HepG2 (cell line): Measurements from ENCODE around the gene CCDC142. TPM values are rescaled to one million over a fixed set of nuclear protein-coding genes. Genes with fewer than 3 reads are reported as not detected.

ENCODE experiments used
- ATM ChIP-seq: fragments of 450-650 bp; IDR thresholded peaks from 2 replicates; pipeline ENCODE4 v1.7.1; 2017; ENCODE audit warnings: mild to moderate bottlenecking, borderline replicate concordance
- CBFB ChIP-seq: sonication (generic); formaldehyde crosslinking; IDR thresholded peaks from 2 replicates; pipeline ENCODE4 v1.4.0; 2020; ENCODE audit warnings: missing genetic modification reagents
- HBP1 ChIP-seq: IDR thresholded peaks from 2 replicates; pipeline ENCODE4 v1.6.1; 2016; ENCODE audit warnings: low read depth, control low read depth
- HHEX ChIP-seq: IDR thresholded peaks from 2 replicates; pipeline ENCODE4 v1.6.1; 2016; ENCODE audit warnings: control low read depth
- ISX ChIP-seq: sonication (generic); formaldehyde crosslinking; conservative IDR thresholded peaks from 2 replicates; pipeline ENCODE4 v1.5.0; 2020; ENCODE audit warnings: missing genetic modification reagents
- KDM4B ChIP-seq: sonication (generic); formaldehyde crosslinking; IDR thresholded peaks from 2 replicates; pipeline ENCODE4 v1.4.0; 2020; ENCODE audit warnings: missing genetic modification reagents
- NFYB ChIP-seq: sonication (generic); formaldehyde crosslinking; IDR thresholded peaks from 2 replicates; pipeline ENCODE4 v1.4.0; 2020; ENCODE audit warnings: missing genetic modification reagents
- NR2F1 ChIP-seq, 2 experiments: fragments of 450-650 bp in 1 of 2; formaldehyde crosslinking in 1 of 2; IDR thresholded peaks; 2 replicates each; pipeline versions ENCODE4 v1.5.0 to v1.6.1; 2016 to 2020; ENCODE audit warnings: mild to moderate bottlenecking in 1 of 2, missing compliant biosample characterization in 1 of 2, missing genetic modification reagents in 1 of 2, moderate library complexity in 1 of 2
- PCBP1 ChIP-seq: fragments of 200-400 bp; formaldehyde crosslinking; IDR thresholded peaks from 2 replicates; pipeline ENCODE4 v1.6.1; 2017; ENCODE audit warnings: mild to moderate bottlenecking, low read depth, low read length, borderline replicate concordance
- SMARCC2 ChIP-seq: fragments of 450-650 bp; IDR thresholded peaks from 2 replicates; pipeline ENCODE4 v1.6.1; 2017; ENCODE audit warnings: antibody characterized with exemption, mild to moderate bottlenecking
- SRF ChIP-seq: IDR thresholded peaks from 2 replicates; pipeline ENCODE4 v1.6.1; 2011; ENCODE audit warnings: mild to moderate bottlenecking, low read depth, low read length, moderate library complexity
- THAP11 ChIP-seq: IDR thresholded peaks from 2 replicates; pipeline ENCODE4 v1.6.1; 2016; ENCODE audit warnings: missing biosample characterization, missing genetic modification reagents
- XBP1 ChIP-seq: sonication (generic); formaldehyde crosslinking; IDR thresholded peaks from 2 replicates; pipeline ENCODE4 v1.5.0; 2020; ENCODE audit warnings: missing genetic modification reagents
- ZNF296 ChIP-seq: sonication (generic); formaldehyde crosslinking; conservative IDR thresholded peaks from 2 replicates; pipeline ENCODE4 v1.5.0; 2020; ENCODE audit warnings: mild to moderate bottlenecking, missing genetic modification reagents
- ZNF350 ChIP-seq: sonication (generic); formaldehyde crosslinking; IDR thresholded peaks from 2 replicates; pipeline ENCODE4 v1.4.0; 2020; ENCODE audit warnings: mild to moderate bottlenecking, low read depth, missing genetic modification reagents, borderline replicate concordance
- ZNF431 ChIP-seq: sonication (generic); formaldehyde crosslinking; IDR thresholded peaks from 2 replicates; pipeline ENCODE4 v1.9.0; 2022; ENCODE audit warnings: missing genetic modification reagents, low read depth, mild to moderate bottlenecking, borderline replicate concordance
- ZNF432 ChIP-seq: sonication (generic); formaldehyde crosslinking; IDR thresholded peaks from 2 replicates; pipeline ENCODE4 v1.5.0; 2020; ENCODE audit warnings: missing genetic modification reagents, mild to moderate bottlenecking, borderline replicate concordance
- ZNF530 ChIP-seq: sonication (generic); formaldehyde crosslinking; IDR thresholded peaks from 2 replicates; pipeline ENCODE4 v1.5.0; 2020; ENCODE audit warnings: low read depth, mild to moderate bottlenecking, missing genetic modification reagents
- ZNF556 ChIP-seq: sonication (generic); formaldehyde crosslinking; IDR thresholded peaks from 2 replicates; pipeline ENCODE4 v1.4.0; 2020; ENCODE audit warnings: mild to moderate bottlenecking, missing genetic modification reagents, borderline replicate concordance
- ZNF749 ChIP-seq: sonication (generic); formaldehyde crosslinking; IDR thresholded peaks from 2 replicates; pipeline ENCODE4 v1.8.0; 2022; ENCODE audit warnings: mild to moderate bottlenecking, missing genetic modification reagents, moderate library complexity, borderline replicate concordance
- polyA plus RNA-seq, 8 experiments: library from polyadenylated mRNA; depleted of rRNA in 3 of 8; stranded (reverse) in 7 of 8; unstranded in 1 of 8; fragments of >200 nt; fragmentation: Illumina TruSeq in 4 of 8; extraction: Trizol in 4 of 8; gene quantifications; 2 replicates each; pipeline versions ENCODE4 v1.2.1 to v1.2.3, GENCODE V29; 2011 to 2016; ENCODE audit warnings: low read depth in 4 of 8, missing spikeins in 1 of 8, mixed read lengths in 1 of 8; ENCODE audit not compliant: insufficient read depth in 1 of 8
- total RNA-seq, 5 experiments: library from RNA; depleted of rRNA; stranded (reverse); fragments of >200 nt; fragmentation: Illumina TruSeq; extraction: Trizol; gene quantifications; 2 replicates each; pipeline ENCODE4 v1.2.3, GENCODE V29; 2016; ENCODE audit warnings: low read depth in 1 of 5
- TF ChIP-seq, protein P1 (sequence below): sonication (generic); formaldehyde crosslinking; IDR thresholded peaks from 2 replicates; pipeline ENCODE4 v1.4.0; 2020; ENCODE audit warnings: mild to moderate bottlenecking, missing genetic modification reagents
- TF ChIP-seq, protein P2 (sequence below): sonication (generic); formaldehyde crosslinking; IDR thresholded peaks from 2 replicates; pipeline ENCODE4 v1.4.0; 2020; ENCODE audit warnings: missing genetic modification reagents
- TF ChIP-seq, protein P3 (sequence below): sonication (generic); formaldehyde crosslinking; IDR thresholded peaks from 2 replicates; pipeline ENCODE4 v1.8.0; 2023; ENCODE audit warnings: mild to moderate bottlenecking, missing genetic modification reagents
- TF ChIP-seq, protein P4 (sequence below): sonication (generic); formaldehyde crosslinking; IDR thresholded peaks from 2 replicates; pipeline ENCODE4 v1.5.0; 2020; ENCODE audit warnings: missing genetic modification reagents

CCDC142 gene
- total and polyA plus RNA-seq, 2 of the 13 experiments (the other 11 are each of a cell fraction or from before 2014, with no cell fraction given) = 14.7 to 30.4 TPM

DNA sequence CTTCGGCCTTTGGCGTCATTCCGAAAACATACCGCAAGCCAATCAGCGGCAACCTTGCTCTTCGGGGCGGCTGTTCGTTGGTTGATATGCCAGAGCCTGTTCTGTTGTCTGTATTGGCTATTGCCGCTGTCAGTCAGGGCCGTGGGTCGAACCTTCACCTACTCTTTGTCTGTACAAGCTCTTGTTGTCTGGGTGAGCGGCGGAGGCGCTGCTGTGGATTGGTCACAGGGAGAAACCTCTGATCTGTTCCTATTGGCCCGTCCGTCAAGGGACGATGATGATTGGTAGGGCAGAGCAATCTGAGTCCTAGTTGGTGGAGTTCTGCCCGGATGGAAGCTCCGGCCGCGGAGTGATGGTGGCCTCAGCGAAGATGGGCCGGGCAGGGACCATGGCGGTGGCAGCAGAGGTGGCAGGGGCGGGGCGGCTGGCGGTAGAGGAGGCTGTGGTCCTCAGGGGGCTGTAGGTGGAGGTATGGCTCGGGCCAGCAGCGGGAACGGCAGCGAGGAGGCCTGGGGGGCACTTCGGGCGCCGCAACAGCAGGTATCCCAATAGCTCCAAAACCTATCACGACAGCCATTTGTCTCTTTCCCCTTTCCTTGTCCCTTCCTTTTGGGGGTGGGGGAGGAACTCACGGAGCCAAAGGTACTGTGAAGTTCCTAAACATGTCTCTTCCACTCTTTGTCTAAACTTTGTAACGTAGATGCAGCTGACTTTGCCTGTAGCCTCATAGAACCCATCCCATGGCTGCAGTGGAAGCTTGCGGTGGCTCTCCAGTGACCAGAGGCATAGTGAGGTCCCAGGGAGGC is 24.5 kb downstream of the CCDC142 start, which contains the start of gene WBP1 (continued):
- TF ChIP-seq, protein P1, sequence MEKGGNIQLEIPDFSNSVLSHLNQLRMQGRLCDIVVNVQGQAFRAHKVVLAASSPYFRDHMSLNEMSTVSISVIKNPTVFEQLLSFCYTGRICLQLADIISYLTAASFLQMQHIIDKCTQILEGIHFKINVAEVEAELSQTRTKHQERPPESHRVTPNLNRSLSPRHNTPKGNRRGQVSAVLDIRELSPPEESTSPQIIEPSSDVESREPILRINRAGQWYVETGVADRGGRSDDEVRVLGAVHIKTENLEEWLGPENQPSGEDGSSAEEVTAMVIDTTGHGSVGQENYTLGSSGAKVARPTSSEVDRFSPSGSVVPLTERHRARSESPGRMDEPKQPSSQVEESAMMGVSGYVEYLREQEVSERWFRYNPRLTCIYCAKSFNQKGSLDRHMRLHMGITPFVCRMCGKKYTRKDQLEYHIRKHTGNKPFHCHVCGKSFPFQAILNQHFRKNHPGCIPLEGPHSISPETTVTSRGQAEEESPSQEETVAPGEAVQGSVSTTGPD (CRISPR knock-in tag) = no peak
- TF ChIP-seq THAP11 (CRISPR knock-in tag) (peak; percentile 65), ISX (CRISPR knock-in tag) (no peak), ZNF431 (CRISPR knock-in tag) (no peak), ZNF749 (CRISPR knock-in tag) (no peak), SRF (0 out of 2 replicates have a peak, but pooled peaks have one; percentile 38), SMARCC2 (no peak), XBP1 (CRISPR knock-in tag) (no peak), ATM (no peak), NR2F1 (CRISPR knock-in tag; IDR thresholded peaks at IDR 0.05) (no peak), HHEX (no peak), NFYB (peak; percentile 96), HBP1 (no peak), ZNF350 (CRISPR knock-in tag) (peak; percentile 91; the same call in 1 of the 2 replicates), KDM4B (no peak), PCBP1 (no peak), CBFB (CRISPR knock-in tag) (no peak; the same call in 1 of the 2 replicates), ZNF296 (CRISPR knock-in tag) (no peak), ZNF556 (CRISPR knock-in tag) (no peak), ZNF530 (CRISPR knock-in tag) (no peak), ZNF432 (CRISPR knock-in tag) (no peak)
- TF ChIP-seq, protein P2, sequence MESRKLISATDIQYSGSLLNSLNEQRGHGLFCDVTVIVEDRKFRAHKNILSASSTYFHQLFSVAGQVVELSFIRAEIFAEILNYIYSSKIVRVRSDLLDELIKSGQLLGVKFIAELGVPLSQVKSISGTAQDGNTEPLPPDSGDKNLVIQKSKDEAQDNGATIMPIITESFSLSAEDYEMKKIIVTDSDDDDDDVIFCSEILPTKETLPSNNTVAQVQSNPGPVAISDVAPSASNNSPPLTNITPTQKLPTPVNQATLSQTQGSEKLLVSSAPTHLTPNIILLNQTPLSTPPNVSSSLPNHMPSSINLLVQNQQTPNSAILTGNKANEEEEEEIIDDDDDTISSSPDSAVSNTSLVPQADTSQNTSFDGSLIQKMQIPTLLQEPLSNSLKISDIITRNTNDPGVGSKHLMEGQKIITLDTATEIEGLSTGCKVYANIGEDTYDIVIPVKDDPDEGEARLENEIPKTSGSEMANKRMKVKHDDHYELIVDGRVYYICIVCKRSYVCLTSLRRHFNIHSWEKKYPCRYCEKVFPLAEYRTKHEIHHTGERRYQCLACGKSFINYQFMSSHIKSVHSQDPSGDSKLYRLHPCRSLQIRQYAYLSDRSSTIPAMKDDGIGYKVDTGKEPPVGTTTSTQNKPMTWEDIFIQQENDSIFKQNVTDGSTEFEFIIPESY (CRISPR knock-in tag) = no peak
- TF ChIP-seq, protein P3, sequence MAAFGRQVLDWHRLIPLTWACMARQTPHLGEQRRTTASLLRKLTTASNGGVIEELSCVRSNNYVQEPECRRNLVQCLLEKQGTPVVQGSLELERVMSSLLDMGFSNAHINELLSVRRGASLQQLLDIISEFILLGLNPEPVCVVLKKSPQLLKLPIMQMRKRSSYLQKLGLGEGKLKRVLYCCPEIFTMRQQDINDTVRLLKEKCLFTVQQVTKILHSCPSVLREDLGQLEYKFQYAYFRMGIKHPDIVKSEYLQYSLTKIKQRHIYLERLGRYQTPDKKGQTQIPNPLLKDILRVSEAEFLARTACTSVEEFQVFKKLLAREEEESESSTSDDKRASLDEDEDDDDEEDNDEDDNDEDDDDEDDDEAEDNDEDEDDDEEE (CRISPR knock-in tag) = no peak
- TF ChIP-seq, protein P4, sequence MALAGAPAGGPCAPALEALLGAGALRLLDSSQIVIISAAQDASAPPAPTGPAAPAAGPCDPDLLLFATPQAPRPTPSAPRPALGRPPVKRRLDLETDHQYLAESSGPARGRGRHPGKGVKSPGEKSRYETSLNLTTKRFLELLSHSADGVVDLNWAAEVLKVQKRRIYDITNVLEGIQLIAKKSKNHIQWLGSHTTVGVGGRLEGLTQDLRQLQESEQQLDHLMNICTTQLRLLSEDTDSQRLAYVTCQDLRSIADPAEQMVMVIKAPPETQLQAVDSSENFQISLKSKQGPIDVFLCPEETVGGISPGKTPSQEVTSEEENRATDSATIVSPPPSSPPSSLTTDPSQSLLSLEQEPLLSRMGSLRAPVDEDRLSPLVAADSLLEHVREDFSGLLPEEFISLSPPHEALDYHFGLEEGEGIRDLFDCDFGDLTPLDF = 0 out of 2 replicates have a peak, but pooled peaks have one; percentile 37
